ENCODE data around the gene RNASE13.

DNA sequence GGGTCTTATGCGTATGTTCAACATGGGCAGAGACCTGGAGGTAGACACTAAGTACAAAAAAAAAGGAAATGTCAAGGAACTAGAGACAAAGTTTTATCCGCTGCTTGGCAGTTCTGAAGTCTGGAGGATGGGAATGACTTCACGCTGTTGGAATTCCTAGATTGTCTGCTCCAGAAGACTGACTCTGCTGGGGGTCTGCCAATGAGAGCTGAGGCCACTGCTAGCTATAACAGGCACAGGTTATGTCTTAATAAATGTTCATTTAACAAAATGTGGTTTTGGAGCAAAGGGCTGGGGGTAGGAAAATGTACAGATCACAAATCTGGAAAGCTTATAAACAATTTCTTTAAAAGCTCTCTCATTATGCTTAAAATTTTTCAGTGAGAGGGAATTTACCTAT lies 28.9 kb upstream of the RNASE13 start:
- TF ChIP-seq, protein P1, sequence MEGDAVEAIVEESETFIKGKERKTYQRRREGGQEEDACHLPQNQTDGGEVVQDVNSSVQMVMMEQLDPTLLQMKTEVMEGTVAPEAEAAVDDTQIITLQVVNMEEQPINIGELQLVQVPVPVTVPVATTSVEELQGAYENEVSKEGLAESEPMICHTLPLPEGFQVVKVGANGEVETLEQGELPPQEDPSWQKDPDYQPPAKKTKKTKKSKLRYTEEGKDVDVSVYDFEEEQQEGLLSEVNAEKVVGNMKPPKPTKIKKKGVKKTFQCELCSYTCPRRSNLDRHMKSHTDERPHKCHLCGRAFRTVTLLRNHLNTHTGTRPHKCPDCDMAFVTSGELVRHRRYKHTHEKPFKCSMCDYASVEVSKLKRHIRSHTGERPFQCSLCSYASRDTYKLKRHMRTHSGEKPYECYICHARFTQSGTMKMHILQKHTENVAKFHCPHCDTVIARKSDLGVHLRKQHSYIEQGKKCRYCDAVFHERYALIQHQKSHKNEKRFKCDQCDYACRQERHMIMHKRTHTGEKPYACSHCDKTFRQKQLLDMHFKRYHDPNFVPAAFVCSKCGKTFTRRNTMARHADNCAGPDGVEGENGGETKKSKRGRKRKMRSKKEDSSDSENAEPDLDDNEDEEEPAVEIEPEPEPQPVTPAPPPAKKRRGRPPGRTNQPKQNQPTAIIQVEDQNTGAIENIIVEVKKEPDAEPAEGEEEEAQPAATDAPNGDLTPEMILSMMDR (IDR thresholded peaks at IDR 0.05), result no peak
- TF ChIP-seq POLR2A (IDR thresholded peaks at IDR 0.05), result no peak

All from body of pancreas (tissue), 4 donors.